Measurements from ENCODE around the gene IL22RA1.
A peak's percentile ranks its signal among the peaks of the same experiment; 100 is the strongest.

Gene IL22RA1

GRCh38 chr1:24165500-24165899 lies 22.6 kb upstream of the IL22RA1 start:
- DNase-seq = no peak

GRCh38 chr1:24164004-24164403 lies 21.1 kb upstream of the IL22RA1 start:
- no peak for DNase-seq

- peak; percentile 87 to 96 for DNase-seq
Measured at GRCh38 chr1:24162201-24162600, 19.3 kb upstream of the IL22RA1 start.

- DNase-seq = no peak
Measured at GRCh38 chr1:24161270-24161669, 18.3 kb upstream of the IL22RA1 start.

GRCh38 chr1:24159366-24159765 lies 16.4 kb upstream of the IL22RA1 start:
- no peak for DNase-seq

GRCh38 chr1:24157918-24158481 lies 15.1 kb upstream of the IL22RA1 start:
- peak in 1 of 2 experiments; percentile 61 for DNase-seq

DNA sequence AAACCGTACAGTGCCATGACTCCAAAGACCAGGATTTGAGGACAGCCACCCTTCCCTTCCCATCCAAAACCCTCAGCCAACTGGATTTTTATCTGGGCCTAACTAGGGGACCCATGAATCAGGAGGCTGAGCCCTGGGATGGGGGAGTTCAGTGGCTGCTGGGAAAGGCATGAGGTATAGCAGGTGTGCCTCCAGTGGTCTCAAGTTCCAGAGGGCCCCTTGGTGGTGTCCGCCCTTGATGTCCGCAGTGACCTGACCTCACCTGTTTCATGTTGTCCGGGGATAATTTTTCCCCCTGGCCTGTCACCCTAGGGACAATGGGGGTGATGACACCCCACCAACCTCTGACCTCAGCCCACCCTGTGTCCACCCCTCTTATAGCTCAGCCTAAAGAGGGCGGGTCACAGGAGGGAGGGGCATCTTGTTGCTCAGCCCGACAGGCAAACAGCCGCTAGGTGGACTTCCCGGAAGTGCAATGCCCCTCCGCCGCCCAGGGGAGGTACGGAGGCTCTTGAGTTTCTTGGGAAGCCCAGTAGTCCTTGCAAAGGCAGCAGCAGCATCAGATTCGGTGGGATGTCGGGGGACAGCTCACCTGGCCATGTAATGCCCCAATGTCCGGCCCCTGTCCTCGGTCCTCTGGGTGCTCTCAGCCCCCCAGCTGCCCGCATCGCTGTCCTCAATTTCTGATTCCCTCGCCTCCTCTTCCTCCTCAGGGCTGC lies 13.8 kb upstream of the IL22RA1 start:
- DNase-seq = no peak

- no peak for DNase-seq
Measured at GRCh38 chr1:24155011-24155782, 12.3 kb upstream of the IL22RA1 start.

- DNase-seq = no peak
Measured at GRCh38 chr1:24154215-24154614, 11.3 kb upstream of the IL22RA1 start.

DNA sequence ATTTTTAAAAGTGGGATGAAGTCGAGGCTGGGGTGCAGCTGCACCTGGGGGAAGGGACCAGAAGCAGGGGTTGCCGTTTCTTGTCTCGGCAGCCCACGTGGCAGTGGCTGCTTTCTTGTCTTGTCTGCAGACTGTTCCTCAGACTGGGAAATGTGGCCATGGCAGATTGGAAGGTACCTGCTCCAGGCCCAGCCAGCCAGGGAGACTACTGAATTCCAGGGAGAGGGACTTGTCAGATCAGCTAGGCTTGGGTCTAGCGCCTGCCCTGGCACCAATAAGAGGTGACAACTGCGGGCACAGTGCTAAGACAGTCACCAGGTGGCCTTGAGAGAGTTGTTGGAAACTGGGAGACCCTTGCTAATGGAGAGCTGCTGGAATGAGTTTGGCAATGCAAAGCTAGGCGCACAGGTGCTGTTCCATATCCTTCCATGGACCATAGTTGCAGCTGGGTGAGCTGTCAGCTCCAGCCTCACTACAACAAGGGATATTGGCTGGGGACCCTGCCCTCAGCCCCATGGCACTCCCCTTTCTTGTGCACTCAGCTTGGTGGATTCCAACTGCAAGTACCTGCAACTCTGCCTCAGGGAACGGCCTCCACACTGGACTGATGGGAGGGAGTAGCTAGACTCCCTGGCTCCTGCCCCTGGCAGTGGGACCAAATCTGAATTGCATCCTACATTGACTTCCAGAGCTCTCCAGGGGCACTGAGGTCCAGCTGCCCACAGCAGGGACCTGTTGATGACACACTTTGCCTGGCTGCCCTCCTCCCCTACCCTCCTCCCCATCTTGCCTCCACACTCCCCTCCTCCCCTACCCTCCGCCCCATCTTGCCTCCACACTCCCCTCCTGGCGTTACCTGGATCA lies 9.9 kb upstream of the IL22RA1 start:
- no peak for DNase-seq

DNA sequence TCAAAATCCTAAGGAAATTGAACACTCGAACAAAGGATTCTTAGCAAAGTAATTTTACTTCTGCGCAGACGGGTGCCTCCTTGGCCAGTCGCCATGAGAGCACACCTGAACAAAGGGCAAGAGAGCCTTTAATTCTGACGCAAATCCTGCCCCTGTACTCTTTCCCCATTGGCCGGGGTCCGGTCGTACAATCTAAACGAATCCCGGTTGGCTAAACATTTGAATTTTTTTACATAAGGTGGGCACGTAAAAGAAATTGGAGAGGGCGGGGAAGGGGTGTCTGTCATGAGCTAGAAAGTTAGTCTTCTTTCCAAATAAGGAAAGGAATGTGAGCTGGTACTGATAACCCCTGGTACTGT lies 8.2 kb upstream of the IL22RA1 start:
- DNase-seq = no peak

DNA sequence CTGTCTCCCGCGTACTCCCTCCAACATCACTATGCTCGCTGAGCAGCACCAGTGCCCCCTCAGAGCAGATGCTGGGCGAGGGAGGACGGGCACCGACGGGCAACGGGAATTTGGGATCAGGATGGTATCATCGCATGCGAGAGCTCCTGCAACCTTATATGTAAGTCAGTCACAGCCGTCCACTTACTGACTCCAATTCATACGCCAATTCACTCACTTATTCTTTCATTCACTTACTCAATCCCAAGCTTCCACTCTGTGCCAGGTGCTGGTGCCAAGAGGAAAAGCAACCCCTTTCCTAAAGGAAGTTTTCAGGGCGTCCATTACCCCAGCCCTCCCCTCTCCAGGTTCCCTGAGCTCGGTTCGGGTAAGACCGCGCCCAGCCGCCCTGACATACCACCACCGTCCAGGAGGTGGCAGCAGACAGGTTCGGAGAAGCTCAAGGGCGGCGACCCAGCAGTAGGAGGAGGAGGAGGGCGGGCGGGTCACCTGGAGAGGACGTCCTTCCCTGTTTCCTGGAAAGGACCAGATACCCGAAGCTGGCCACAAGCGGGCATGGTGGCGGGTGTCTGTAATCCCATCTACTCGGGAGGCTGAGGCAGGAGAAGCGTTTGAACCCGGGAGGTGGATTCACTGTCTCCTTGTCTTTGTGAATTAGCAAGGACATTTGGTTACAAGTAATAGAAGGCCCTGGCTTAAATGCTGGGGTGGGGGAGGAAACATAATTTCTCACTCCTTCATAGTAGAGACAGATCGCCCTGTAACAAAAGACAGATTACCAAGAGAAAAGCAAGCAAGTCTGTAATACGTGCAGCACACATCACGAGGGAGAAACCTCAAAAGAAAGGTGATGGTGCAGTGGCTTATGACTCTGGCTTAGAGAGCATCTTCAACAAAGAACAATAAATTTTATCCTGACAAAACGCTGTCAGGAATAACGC lies 7.6 kb upstream of the IL22RA1 start:
- peak; percentile 78 for DNase-seq

- no peak for DNase-seq
Measured at GRCh38 chr1:24149866-24150233, 6.9 kb upstream of the IL22RA1 start.

DNA sequence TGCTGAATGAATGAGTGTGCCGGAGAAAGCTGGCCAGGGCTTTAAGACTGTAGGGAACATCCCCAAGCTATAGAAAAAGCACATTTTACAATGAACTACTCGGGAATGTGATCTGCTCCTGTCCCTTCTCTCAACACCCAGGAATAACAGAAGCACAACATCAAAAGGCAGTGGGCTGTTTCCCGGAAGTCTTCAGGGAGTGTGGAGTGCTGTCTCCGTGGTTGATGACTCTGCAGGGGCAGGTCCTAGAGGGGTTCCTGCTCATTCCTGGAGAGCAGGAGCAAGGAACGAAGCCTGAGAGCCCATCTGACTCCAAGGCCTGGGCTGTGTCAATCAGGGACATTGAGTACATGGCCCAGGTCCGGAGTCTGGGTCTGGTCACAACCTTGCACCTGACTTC lies 4.9 kb upstream of the IL22RA1 start:
- no peak for DNase-seq

DNA sequence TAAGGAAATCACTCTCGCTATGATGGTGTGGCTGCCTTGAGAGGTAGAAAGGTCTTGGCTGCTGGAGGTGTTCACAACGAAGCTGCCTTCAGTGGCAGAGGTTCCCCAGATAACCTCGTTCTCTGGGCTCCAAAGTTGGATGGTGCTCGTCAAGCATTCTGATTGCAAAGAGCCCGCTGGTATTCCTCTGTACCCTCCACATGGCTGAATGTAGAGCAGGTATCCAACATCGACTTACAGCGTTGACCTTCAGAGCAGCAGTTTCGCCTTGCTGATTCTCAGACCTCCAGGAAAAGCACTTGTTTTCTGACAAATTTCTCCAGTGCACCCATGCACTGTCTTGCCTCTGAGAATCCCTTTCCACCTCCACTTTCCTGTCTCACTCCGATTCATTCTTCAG lies 4.3 kb upstream of the IL22RA1 start:
- DNase-seq = no peak

DNA sequence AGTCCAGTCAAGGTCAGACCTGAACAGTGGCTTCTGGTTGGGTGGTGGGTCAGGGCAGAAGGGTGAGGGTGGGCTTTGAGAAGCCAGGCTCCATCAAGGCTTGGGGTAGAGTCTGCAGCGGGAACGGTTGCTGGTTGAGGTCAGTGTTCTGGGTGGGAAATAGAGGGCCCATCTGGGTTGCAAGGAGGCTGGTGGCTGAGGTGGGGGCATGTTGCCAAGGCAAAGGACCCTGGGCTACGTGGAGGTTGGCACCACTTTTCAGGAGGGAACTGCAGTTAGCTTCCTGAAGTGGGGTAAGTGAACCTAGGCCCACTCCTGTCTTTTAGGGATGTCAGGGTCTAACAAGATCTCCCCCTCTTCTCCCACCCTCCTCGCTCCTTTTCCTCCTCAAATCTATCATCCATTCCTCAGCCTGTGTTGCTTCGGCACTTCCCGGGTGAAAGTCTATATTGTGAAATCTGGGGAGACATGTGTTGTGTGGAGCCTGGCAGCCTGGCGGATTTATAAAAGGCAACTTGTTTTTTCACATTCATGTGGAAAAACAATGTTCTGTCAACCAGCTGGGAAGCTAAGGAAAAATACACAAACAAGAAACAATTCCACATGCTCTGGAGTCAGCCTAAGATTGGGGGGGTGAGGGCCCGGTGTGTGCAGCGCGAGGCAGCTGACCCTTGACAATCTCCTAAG lies 1.5 kb downstream of the IL22RA1 start:
- no peak for DNase-seq

DNA sequence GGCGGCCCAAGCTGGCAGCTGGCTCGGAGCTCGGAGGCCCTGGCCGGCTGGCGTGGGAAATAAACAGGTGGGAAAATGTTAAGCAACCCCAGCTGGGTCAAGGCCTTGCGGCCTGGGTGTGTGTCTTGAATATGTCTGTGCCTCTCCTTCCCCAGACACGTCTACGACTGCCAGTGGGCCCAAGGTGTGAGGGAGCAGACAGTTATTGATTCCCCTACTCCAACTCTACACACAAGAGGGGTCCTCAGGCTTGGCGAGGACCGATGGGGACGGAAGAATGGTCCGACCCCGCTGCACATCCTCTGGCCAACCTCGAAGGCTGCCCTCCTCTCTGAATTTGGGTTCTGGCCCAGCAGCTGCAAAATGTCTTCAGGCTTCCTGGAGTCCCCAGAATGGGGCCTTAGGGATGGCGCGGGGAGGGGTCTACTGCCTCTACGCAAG lies 2.2 kb downstream of the IL22RA1 start:
- no peak for DNase-seq

- DNase-seq = no peak
Measured at GRCh38 chr1:24139841-24140425, 3.0 kb downstream of the IL22RA1 start.

- no peak for DNase-seq
Measured at GRCh38 chr1:24139222-24139489, 3.8 kb downstream of the IL22RA1 start.

GRCh38 chr1:24138476-24139221 lies 4.3 kb downstream of the IL22RA1 start:
- DNase-seq = no peak
